Activated B cell treated with CpG ODN at 0.5 μM for 24 hours (primary cell): ENCODE measurements around the gene GALNT5. TPM values are rescaled to one million over a fixed set of nuclear protein-coding genes. Genes with fewer than 3 reads are reported as not detected.

Experiments
- ATAC-seq: fragments of 200-7000 bp; cut with Tn5 transposase; one replicate; pipeline ENCODE4 v1.10.0; 2021; ENCODE audit warnings: low read depth, mild to moderate bottlenecking, moderate library complexity
- CTCF ChIA-PET: fragments of 350-600 bp; sonication (Branson Sonifier 250); formaldehyde crosslinking; loops from one replicate; lab custom pipeline; 2021; ENCODE audit warnings: antibody characterized with exemption; lab: Charles Lee
- POLR2A ChIA-PET: fragments of 350-600 bp; sonication (Branson Sonifier 250); formaldehyde crosslinking; loops from one replicate; lab custom pipeline; 2021; ENCODE audit warnings: antibody characterized with exemption; lab: Charles Lee
- DNase-seq: peaks from one replicate; pipeline ENCODE4 v3.0.0; 2022
- H3K27ac Mint-ChIP-seq: one replicate; pipeline ENCODE4 v1.8.0; 2020; ENCODE audit warnings: mixed read lengths
- H3K27me3 Mint-ChIP-seq: one replicate; pipeline ENCODE4 v1.8.0; 2021; ENCODE audit warnings: mixed read lengths
- H3K36me3 Mint-ChIP-seq: one replicate; pipeline ENCODE4 v1.8.0; 2021; ENCODE audit warnings: low read depth, mixed read lengths
- H3K4me1 Mint-ChIP-seq: one replicate; pipeline ENCODE4 v1.8.0; 2021; ENCODE audit warnings: mixed read lengths
- H3K4me3 Mint-ChIP-seq: one replicate; pipeline ENCODE4 v1.8.0; 2020; ENCODE audit warnings: mild to moderate bottlenecking, mixed read lengths
- H3K9me3 Mint-ChIP-seq: one replicate; pipeline ENCODE4 v1.8.0; 2020; ENCODE audit warnings: mixed read lengths
- intact Hi-C: fragments of 100-400 bp; cut with micrococcal nuclease; formaldehyde crosslinking; loops from one replicate; pipeline ENCODE4 v1.15.1; 2024
- total RNA-seq: library from RNA; stranded (reverse); gene quantifications from 2 replicates; pipeline ENCODE4 v1.2.3, GENCODE V29; 2022
- TF ChIP-seq, protein P1 (sequence below): fragments of 200-600 bp; IDR thresholded peaks from one replicate; pipeline ENCODE4 v1.8.0; 2022; ENCODE audit warnings: antibody characterized with exemption, mild to moderate bottlenecking

Gene GALNT5
- total RNA-seq, 1 donor from 2014 or later, result not detected

DNA sequence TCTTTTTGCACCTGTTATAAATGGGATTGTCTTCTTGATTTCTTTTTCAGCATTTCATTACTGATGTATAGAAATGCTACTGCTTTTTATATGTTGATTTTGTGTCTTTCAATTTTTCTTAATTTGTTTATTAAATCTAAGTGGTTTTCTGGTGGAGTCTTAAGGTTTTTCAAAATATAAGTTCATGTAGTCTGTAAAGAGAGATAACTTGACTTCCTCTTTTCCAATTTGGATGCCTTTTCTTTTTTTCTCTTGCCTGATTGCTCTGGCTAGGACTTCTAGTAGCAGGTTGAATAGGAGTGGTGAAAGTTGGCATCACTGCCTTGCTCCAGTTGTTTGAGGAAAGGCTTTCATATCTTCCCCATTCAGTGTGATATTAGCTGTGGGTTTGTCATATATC is 28.6 kb upstream of the GALNT5 start:
- DNase-seq (no peak), ATAC-seq (no peak)
- Mint-ChIP-seq H3K4me3 (no peak overlapping the region), H3K36me3 (no peaks in the 10 kb centered on the region), H3K4me1 (no peaks in the 10 kb centered on the region), H3K27ac (no peak overlapping the region), H3K27me3 (peaks cover 5% of the 10 kb centered on the region), H3K9me3 (peaks cover 9% of the 10 kb centered on the region)
- ChIA-PET POLR2A (no interaction called here), CTCF (no interaction called here)
- TF ChIP-seq, protein P1, sequence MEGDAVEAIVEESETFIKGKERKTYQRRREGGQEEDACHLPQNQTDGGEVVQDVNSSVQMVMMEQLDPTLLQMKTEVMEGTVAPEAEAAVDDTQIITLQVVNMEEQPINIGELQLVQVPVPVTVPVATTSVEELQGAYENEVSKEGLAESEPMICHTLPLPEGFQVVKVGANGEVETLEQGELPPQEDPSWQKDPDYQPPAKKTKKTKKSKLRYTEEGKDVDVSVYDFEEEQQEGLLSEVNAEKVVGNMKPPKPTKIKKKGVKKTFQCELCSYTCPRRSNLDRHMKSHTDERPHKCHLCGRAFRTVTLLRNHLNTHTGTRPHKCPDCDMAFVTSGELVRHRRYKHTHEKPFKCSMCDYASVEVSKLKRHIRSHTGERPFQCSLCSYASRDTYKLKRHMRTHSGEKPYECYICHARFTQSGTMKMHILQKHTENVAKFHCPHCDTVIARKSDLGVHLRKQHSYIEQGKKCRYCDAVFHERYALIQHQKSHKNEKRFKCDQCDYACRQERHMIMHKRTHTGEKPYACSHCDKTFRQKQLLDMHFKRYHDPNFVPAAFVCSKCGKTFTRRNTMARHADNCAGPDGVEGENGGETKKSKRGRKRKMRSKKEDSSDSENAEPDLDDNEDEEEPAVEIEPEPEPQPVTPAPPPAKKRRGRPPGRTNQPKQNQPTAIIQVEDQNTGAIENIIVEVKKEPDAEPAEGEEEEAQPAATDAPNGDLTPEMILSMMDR, result no peak
- intact Hi-C loops, result no loop called here

DNA sequence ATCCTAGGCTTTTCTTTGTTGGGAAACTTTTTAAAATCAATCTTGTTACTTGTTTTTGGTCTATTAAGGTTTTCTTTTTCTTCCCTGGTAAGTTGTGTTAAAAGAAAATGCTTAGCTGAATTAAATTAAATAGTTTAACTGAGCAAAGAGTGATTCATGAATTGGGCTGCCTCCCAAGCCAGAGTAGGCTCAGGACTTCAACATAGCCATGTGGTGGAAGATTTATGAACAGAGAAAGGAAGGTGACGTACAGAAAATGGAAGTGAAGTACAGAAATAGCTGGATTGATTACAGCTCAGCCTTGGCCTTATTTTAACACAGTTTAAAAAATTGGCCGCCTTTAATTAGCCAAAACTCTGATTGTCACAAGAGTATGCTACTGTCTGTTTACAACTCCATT is 27.9 kb upstream of the GALNT5 start:
- H3K4me1 Mint-ChIP-seq, result no peaks in the 10 kb centered on the region
- TF ChIP-seq, protein P1, result no peak
- H3K4me3 Mint-ChIP-seq, result no peak overlapping the region
- intact Hi-C loops, result no loop called here
- H3K27ac Mint-ChIP-seq, result no peak overlapping the region
- ChIA-PET CTCF (no interaction called here), POLR2A (no interaction called here)
- no peaks in the 10 kb centered on the region for H3K36me3 Mint-ChIP-seq
- peaks cover 9% of the 10 kb centered on the region for H3K9me3 Mint-ChIP-seq
- DNase-seq (no peak), ATAC-seq (no peak)
- H3K27me3 Mint-ChIP-seq, result peaks cover 5% of the 10 kb centered on the region

DNA sequence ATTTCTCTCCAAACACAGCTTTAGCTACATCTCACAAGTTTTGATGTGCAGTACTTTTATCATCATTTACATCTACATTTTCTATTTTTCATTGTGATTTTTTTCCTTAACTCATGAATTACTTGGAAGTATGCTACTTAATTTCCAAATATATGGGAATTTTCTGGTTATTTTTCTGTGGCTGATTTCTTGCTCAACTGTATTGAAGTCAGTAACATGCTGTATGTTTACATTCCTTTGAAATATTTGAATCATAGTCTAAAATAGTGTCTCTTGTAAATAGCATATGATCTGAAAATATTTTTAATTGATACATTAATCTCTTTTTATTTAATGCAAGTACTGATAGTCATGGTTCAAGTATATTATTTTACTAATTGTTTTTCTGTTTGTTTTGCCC is 26.0 kb upstream of the GALNT5 start:
- H3K27ac Mint-ChIP-seq, result no peak overlapping the region
- ChIA-PET POLR2A (no interaction called here), CTCF (no interaction called here)
- TF ChIP-seq, protein P1, result no peak
- H3K4me1 Mint-ChIP-seq, result no peaks in the 10 kb centered on the region
- no peaks in the 10 kb centered on the region for H3K36me3 Mint-ChIP-seq
- no peak overlapping the region for H3K4me3 Mint-ChIP-seq
- intact Hi-C loops, result loop anchor here (5.0 kb wide), 1 partner anchor 1651 kb away; no protein-coding TSS in a partner anchor
- DNase-seq (no peak), ATAC-seq (no peak)
- peaks cover 7% of the 10 kb centered on the region for H3K9me3 Mint-ChIP-seq
- peaks cover 5% of the 10 kb centered on the region for H3K27me3 Mint-ChIP-seq

DNA sequence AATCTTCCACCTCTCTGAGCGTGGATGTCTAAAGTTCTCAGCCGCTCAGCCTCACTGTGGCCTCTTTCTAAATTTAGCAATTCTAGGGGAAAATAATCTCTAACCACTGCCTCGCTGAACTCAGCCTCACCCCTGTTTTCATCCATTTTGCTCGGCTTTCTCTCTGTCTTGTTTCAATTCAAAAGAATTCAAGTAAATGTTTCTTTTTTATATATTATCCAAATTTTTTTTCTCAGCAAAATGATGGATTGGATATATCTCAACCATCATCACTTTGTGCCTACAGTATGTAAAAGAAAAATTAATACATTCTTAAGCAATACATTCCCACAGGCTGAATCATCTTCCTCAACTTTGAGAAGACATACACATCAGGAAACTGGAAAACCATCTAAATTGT is 24.0 kb upstream of the GALNT5 start:
- Mint-ChIP-seq H3K27me3 (peaks cover 10% of the 10 kb centered on the region), H3K27ac (no peak overlapping the region), H3K4me3 (no peak overlapping the region), H3K36me3 (no peaks in the 10 kb centered on the region), H3K4me1 (no peaks in the 10 kb centered on the region), H3K9me3 (peaks cover 7% of the 10 kb centered on the region)
- DNase-seq (no peak), ATAC-seq (no peak)
- intact Hi-C loops, result loop anchor here (5.0 kb wide), 1 partner anchor 1649 kb away; no protein-coding TSS in a partner anchor
- ChIA-PET POLR2A (no interaction called here), CTCF (no interaction called here)
- TF ChIP-seq, protein P1, result no peak

DNA sequence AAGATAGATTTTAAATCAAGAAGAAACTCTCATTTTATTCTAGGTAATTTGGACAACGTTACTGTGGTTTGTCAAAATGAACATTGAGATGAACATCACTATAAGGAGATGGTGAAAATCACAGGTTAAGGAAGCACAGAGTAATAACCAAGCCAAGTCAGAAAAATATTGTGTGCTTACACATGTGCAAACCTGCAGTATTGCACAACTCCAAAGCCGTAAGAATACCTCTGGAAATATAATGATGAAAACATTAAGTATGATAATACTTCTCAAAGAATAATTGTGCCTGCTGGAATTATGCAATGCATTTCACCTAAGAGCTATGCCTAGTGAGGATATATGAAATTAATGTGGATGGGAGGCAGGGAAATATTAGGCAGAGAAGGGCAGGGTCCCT is 21.1 kb upstream of the GALNT5 start:
- no peak for ATAC-seq
- POLR2A ChIA-PET, result no interaction called here
- no peaks in the 10 kb centered on the region for H3K36me3 Mint-ChIP-seq
- intact Hi-C loops, result no loop called here
- H3K27me3 Mint-ChIP-seq, result peaks cover 10% of the 10 kb centered on the region
- DNase-seq, result no peak
- no peaks in the 10 kb centered on the region for H3K4me1 Mint-ChIP-seq
- CTCF ChIA-PET, result no interaction called here
- peaks cover 2% of the 10 kb centered on the region for H3K9me3 Mint-ChIP-seq
- no peak overlapping the region for H3K4me3 Mint-ChIP-seq
- TF ChIP-seq, protein P1, result no peak
- no peak overlapping the region for H3K27ac Mint-ChIP-seq
